Measurements from ENCODE around the gene ENPP6.

DNA sequence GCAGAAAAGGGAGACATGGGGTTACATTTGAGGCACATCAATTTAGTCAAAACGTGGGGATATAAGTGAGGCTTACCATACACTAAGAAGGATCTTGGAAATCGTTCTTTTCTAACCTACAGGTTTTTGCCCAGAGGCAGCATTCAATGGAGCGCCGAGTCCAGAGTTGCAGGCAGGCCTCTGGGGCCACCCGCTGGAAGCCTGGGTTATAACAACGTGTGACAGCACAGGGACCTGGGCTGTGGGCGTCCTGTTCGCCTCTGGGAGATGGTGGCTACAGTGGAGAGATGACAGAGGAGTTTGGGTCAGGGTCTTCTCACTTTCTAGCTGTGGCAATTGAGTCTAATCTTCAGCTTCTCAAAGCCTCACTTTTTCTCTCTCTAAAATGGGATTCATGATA is 53.9 kb downstream of the ENPP6 start:
- TF ChIP-seq EZH2 (IDR thresholded peaks at IDR 0.05; ENCODE audit: borderline replicate concordance, insufficient read depth, low read depth, low read length, poor library complexity, severe bottlenecking): no peak
- TF ChIP-seq, protein P1, sequence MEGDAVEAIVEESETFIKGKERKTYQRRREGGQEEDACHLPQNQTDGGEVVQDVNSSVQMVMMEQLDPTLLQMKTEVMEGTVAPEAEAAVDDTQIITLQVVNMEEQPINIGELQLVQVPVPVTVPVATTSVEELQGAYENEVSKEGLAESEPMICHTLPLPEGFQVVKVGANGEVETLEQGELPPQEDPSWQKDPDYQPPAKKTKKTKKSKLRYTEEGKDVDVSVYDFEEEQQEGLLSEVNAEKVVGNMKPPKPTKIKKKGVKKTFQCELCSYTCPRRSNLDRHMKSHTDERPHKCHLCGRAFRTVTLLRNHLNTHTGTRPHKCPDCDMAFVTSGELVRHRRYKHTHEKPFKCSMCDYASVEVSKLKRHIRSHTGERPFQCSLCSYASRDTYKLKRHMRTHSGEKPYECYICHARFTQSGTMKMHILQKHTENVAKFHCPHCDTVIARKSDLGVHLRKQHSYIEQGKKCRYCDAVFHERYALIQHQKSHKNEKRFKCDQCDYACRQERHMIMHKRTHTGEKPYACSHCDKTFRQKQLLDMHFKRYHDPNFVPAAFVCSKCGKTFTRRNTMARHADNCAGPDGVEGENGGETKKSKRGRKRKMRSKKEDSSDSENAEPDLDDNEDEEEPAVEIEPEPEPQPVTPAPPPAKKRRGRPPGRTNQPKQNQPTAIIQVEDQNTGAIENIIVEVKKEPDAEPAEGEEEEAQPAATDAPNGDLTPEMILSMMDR (IDR thresholded peaks at IDR 0.05): no peak
